K562 (cell line): Measurements from ENCODE around the gene PRM1. TPM values are rescaled to one million over a fixed set of nuclear protein-coding genes. Genes with fewer than 3 reads are reported as not detected.
A peak's percentile ranks its signal among the peaks of the same experiment; 100 is the strongest.

Experiments used
- CBFA2T2 ChIP-seq: fragments of 450-650 bp; conservative IDR thresholded peaks from 2 replicates; pipeline ENCODE4 v1.6.1; 2017; ENCODE audit warnings: mild to moderate bottlenecking
- CBX1 ChIP-seq: sonication (generic); IDR thresholded peaks from 2 replicates; pipeline ENCODE4 v1.6.1; 2016; ENCODE audit warnings: antibody characterized with exemption, low read depth, mild to moderate bottlenecking
- CEBPB ChIP-seq: fragments of 450-650 bp; IDR thresholded peaks from 2 replicates; pipeline ENCODE4 v1.6.1; 2016; ENCODE audit warnings: missing genetic modification characterization, missing compliant biosample characterization
- CREM ChIP-seq: IDR thresholded peaks from 2 replicates; pipeline ENCODE4 v1.6.1; 2014; ENCODE audit warnings: antibody characterized with exemption, low read depth
- HNRNPL ChIP-seq: fragments of 200-400 bp; formaldehyde crosslinking; IDR thresholded peaks from 2 replicates; pipeline ENCODE4 v1.6.1; 2017; ENCODE audit warnings: low read depth, mild to moderate bottlenecking, low read length
- KAT8 ChIP-seq: fragments of 450-650 bp; IDR thresholded peaks from 2 replicates; pipeline ENCODE4 v1.6.1; 2016; ENCODE audit warnings: low read depth, mild to moderate bottlenecking
- KDM4B ChIP-seq, 2 experiments: fragments of 450-650 bp in 1 of 2; sonication (generic) in 1 of 2; IDR thresholded peaks; 2 replicates each; pipeline ENCODE4 v1.6.1; 2016 to 2017; ENCODE audit warnings: borderline replicate concordance in 2 of 2, antibody characterized with exemption in 1 of 2, low read depth in 1 of 2, mild to moderate bottlenecking in 1 of 2
- LCOR ChIP-seq: sonication (generic); formaldehyde crosslinking; IDR thresholded peaks from 2 replicates; pipeline ENCODE4 v1.8.0; 2022; ENCODE audit warnings: mild to moderate bottlenecking, missing genetic modification reagents
- RFX5 ChIP-seq: IDR thresholded peaks from 2 replicates; pipeline ENCODE4 v1.6.1; 2011; ENCODE audit warnings: low read depth, mild to moderate bottlenecking, improper control_type of control experiment, low read length
- SIX5 ChIP-seq, 2 experiments: IDR thresholded peaks; 2 replicates each; pipeline ENCODE4 v1.6.1; 2011; ENCODE audit warnings: low read length in 2 of 2, borderline replicate concordance in 1 of 2, low read depth in 1 of 2, mild to moderate bottlenecking in 1 of 2, moderate library complexity in 1 of 2; ENCODE audit not compliant: insufficient read depth in 1 of 2
- ZFX ChIP-seq: sonication (generic); formaldehyde crosslinking; IDR thresholded peaks from 2 replicates; pipeline ENCODE4 v1.8.0; 2022; ENCODE audit warnings: mild to moderate bottlenecking, missing genetic modification reagents, moderate library complexity
- ZNF174 ChIP-seq: fragments of 250-450 bp; sonication (Bioruptor Pico); IDR thresholded peaks from 2 replicates; pipeline ENCODE4 v1.4.0; 2020; ENCODE audit warnings: mild to moderate bottlenecking
- ZNF24 ChIP-seq: fragments of 450-650 bp; IDR thresholded peaks from 2 replicates; pipeline ENCODE4 v1.6.1; 2016
- polyA plus RNA-seq, 8 experiments: library from polyadenylated mRNA; depleted of rRNA in 4 of 8; stranded (reverse) in 5 of 8; unstranded in 3 of 8; fragments of >200 nt; fragmentation: Nextera tagmentation in 2 of 8; fragmentation: Illumina TruSeq in 1 of 8; extraction: Ambion mirVana in 2 of 8; extraction: Trizol in 1 of 8; gene quantifications; 2 replicates each; pipeline versions ENCODE4 v1.2.1 to v1.2.3, GENCODE V29; 2011 to 2014; ENCODE audit warnings: inconsistent platforms in 1 of 8, missing spikeins in 1 of 8
- total RNA-seq, 7 experiments: library from RNA; depleted of rRNA in 6 of 7; stranded (reverse); fragments of >200 nt in 6 of 7; fragmentation: Illumina TruSeq in 2 of 7; extraction: Trizol in 2 of 7; gene quantifications; 2 replicates each; pipeline versions ENCODE4 v1.2.1 to v1.2.3, GENCODE V29; 2011 to 2021; ENCODE audit warnings: low replicate concordance in 1 of 7
- TF ChIP-seq, protein P1 (sequence below): fragments of 450-650 bp; IDR thresholded peaks from 2 replicates; pipeline ENCODE4 v1.6.1; 2018; ENCODE audit not compliant: partially characterized antibody
- TF ChIP-seq, protein P2 (sequence below): fragments of 450-650 bp; formaldehyde crosslinking; IDR thresholded peaks from 2 replicates; pipeline ENCODE4 v1.4.0; 2020; ENCODE audit warnings: mild to moderate bottlenecking
- TF ChIP-seq, protein P3 (sequence below): fragments of 250-450 bp; sonication (Bioruptor Pico); IDR thresholded peaks from 2 replicates; pipeline ENCODE4 v1.8.0; 2021; ENCODE audit warnings: borderline replicate concordance, mild to moderate bottlenecking, moderate library complexity; ENCODE audit not compliant: poor library complexity, severe bottlenecking
- TF ChIP-seq, protein P4 (sequence below): fragments of 150-350 bp; IDR thresholded peaks from 2 replicates; pipeline ENCODE4 v1.6.1; 2014; ENCODE audit warnings: low read depth, mild to moderate bottlenecking, low read length, borderline replicate concordance

Gene PRM1
- total and polyA plus RNA-seq, 9 of the 15 experiments (the other 6 are each of a cell fraction or from before 2014, with no cell fraction given) = not detected

DNA sequence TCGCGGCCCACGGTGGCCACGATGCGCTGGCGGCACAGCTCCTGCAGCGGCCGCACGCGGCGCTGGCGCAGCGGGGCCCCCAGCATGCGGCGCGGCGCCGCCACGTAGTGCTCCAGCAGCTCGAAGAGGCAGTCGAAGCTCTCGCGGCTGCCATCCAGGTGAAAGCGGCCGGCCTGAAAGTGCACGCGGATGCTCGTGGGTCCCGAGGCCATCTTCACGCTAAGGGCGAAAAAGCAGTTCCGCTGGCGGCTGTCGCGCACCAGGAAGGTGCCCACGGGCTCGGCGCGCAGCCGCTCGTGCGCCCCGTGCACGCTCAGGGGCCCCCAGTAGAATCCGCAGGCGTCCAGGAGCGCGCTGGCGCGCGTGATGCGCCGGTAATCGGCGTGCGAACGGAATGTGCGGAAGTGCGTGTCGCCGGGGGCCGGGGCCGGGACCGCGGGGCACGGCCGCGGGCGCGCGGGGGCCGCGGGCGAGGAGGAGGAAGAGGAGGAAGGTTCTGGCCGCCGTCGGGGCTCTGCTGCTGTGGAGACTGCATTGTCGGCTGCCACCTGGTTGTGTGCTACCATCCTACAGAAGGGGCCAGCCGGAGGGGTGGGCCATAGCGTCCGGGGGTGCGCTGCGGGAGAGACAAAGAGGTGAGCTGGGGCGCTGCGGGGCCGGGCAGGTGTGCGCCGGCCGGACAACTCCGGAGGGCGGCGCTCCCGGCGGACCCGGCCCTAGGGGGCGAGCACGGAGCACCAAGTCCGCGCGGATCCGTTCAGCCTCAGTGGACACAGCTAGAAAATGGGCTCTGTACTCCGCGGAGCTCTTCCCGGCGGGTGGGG, 26.0 kb downstream of the PRM1 start (continued):
- no peak for TF ChIP-seq RFX5
- TF ChIP-seq HNRNPL = no peak; the same call in 1 of the 2 replicates
- TF ChIP-seq, protein P1, sequence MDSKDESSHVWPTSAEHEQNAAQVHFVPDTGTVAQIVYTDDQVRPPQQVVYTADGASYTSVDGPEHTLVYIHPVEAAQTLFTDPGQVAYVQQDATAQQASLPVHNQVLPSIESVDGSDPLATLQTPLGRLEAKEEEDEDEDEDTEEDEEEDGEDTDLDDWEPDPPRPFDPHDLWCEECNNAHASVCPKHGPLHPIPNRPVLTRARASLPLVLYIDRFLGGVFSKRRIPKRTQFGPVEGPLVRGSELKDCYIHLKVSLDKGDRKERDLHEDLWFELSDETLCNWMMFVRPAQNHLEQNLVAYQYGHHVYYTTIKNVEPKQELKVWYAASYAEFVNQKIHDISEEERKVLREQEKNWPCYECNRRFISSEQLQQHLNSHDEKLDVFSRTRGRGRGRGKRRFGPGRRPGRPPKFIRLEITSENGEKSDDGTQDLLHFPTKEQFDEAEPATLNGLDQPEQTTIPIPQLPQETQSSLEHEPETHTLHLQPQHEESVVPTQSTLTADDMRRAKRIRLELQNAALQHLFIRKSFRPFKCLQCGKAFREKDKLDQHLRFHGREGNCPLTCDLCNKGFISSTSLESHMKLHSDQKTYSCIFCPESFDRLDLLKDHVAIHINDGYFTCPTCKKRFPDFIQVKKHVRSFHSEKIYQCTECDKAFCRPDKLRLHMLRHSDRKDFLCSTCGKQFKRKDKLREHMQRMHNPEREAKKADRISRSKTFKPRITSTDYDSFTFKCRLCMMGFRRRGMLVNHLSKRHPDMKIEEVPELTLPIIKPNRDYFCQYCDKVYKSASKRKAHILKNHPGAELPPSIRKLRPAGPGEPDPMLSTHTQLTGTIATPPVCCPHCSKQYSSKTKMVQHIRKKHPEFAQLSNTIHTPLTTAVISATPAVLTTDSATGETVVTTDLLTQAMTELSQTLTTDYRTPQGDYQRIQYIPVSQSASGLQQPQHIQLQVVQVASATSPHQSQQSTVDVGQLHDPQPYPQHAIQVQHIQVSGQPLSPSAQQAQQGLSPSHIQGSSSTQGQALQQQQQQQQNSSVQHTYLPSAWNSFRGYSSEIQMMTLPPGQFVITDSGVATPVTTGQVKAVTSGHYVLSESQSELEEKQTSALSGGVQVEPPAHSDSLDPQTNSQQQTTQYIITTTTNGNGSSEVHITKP = no peak
- no peak for TF ChIP-seq SIX5 (IDR thresholded peaks at IDR 0.05; ENCODE audit: borderline replicate concordance in 1 of 2, insufficient read depth in 1 of 2, low read depth in 1 of 2, low read length in 2 of 2)
- peak; percentile 87 for TF ChIP-seq ZFX (CRISPR knock-in tag)
- peak; percentile 58 for TF ChIP-seq ZNF24
- TF ChIP-seq CEBPB (tag) = no peak
- no peak; the same call in none of the 2 replicates for TF ChIP-seq CBX1
- peak; percentile 56 for TF ChIP-seq CREM
- TF ChIP-seq ZNF174 (CRISPR knock-in tag) = no peak
- TF ChIP-seq, protein P2, sequence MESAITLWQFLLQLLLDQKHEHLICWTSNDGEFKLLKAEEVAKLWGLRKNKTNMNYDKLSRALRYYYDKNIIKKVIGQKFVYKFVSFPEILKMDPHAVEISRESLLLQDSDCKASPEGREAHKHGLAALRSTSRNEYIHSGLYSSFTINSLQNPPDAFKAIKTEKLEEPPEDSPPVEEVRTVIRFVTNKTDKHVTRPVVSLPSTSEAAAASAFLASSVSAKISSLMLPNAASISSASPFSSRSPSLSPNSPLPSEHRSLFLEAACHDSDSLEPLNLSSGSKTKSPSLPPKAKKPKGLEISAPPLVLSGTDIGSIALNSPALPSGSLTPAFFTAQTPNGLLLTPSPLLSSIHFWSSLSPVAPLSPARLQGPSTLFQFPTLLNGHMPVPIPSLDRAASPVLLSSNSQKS (CRISPR knock-in tag) = no peak
- TF ChIP-seq KDM4B (IDR thresholded peaks at IDR 0.05; ENCODE audit: borderline replicate concordance in 2 of 2, low read depth in 1 of 2) = no peak
- no peak for TF ChIP-seq CBFA2T2
- no peak for TF ChIP-seq KAT8
- TF ChIP-seq, protein P3, sequence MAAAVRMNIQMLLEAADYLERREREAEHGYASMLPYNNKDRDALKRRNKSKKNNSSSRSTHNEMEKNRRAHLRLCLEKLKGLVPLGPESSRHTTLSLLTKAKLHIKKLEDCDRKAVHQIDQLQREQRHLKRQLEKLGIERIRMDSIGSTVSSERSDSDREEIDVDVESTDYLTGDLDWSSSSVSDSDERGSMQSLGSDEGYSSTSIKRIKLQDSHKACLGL (CRISPR knock-in tag) = no peak
- no peak for TF ChIP-seq LCOR (CRISPR knock-in tag)
- TF ChIP-seq, protein P4, sequence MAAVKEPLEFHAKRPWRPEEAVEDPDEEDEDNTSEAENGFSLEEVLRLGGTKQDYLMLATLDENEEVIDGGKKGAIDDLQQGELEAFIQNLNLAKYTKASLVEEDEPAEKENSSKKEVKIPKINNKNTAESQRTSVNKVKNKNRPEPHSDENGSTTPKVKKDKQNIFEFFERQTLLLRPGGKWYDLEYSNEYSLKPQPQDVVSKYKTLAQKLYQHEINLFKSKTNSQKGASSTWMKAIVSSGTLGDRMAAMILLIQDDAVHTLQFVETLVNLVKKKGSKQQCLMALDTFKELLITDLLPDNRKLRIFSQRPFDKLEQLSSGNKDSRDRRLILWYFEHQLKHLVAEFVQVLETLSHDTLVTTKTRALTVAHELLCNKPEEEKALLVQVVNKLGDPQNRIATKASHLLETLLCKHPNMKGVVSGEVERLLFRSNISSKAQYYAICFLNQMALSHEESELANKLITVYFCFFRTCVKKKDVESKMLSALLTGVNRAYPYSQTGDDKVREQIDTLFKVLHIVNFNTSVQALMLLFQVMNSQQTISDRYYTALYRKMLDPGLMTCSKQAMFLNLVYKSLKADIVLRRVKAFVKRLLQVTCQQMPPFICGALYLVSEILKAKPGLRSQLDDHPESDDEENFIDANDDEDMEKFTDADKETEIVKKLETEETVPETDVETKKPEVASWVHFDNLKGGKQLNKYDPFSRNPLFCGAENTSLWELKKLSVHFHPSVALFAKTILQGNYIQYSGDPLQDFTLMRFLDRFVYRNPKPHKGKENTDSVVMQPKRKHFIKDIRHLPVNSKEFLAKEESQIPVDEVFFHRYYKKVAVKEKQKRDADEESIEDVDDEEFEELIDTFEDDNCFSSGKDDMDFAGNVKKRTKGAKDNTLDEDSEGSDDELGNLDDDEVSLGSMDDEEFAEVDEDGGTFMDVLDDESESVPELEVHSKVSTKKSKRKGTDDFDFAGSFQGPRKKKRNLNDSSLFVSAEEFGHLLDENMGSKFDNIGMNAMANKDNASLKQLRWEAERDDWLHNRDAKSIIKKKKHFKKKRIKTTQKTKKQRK = no peak
